ENCODE measurements around the gene PRR7. TPM values are rescaled to one million over a fixed set of nuclear protein-coding genes. Genes with fewer than 3 reads are reported as not detected.

The PRR7 gene
- total and polyA plus RNA-seq, 2 of the 13 experiments (the other 11 are each of a cell fraction or from before 2014, with no cell fraction given) = 4.8 to 5.0 TPM

DNA sequence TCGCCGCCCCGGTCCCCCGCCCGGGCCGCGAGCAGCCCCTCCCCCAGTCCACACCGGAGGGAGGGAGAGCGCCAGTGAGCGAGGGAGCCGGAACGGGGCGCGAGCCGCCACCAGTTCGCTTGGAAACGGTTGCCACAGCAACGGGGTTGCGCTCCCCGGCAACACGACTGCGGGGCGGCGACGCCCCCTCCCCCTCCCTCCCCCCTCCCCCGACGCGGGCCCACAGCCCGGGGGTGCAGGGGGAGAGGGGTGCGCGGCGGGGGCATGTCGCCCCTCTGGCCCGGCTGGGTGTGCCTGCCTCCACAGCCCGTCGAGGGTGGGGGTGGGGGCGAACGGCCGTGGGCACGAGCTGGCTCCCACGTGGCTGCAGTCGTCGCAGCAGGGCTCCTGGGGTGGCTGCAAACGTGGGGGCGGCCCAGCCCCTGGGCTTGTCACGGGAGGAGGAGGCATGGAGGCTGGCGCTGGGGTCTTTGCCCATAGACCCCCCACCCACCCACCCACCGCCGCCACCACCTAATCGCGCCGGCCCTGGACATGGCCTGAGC, 524 bp downstream of the PRR7 start (continued):
- TF ChIP-seq HMGA1 (CRISPR knock-in tag; conservative IDR thresholded peaks at IDR 0.05) (no peak), ZNF446 (CRISPR knock-in tag; IDR thresholded peaks at IDR 0.05) (0 out of 2 replicates have a peak, but pooled peaks have one; percentile 59), DMAP1 (CRISPR knock-in tag; IDR thresholded peaks at IDR 0.05) (no peak), SMAD3 (CRISPR knock-in tag; IDR thresholded peaks at IDR 0.05) (no peak), ZNF788 (CRISPR knock-in tag; IDR thresholded peaks at IDR 0.05; ENCODE audit: borderline replicate concordance) (no peak), ZNF678 (CRISPR knock-in tag; IDR thresholded peaks at IDR 0.05) (no peak), HDAC1 (CRISPR knock-in tag; IDR thresholded peaks at IDR 0.05) (peak; percentile 26; the same call in 1 of the 2 replicates), NFKBIZ (CRISPR knock-in tag; IDR thresholded peaks at IDR 0.05) (no peak), ZNF331 (CRISPR knock-in tag; IDR thresholded peaks at IDR 0.05) (no peak), ZNF263 (CRISPR knock-in tag; IDR thresholded peaks at IDR 0.05) (no peak), ZNF205 (CRISPR knock-in tag; IDR thresholded peaks at IDR 0.05) (no peak), ZBTB7A (CRISPR knock-in tag; IDR thresholded peaks at IDR 0.05) (no peak), KDM4B (CRISPR knock-in tag; IDR thresholded peaks at IDR 0.05) (no peak), PCBP1 (IDR thresholded peaks at IDR 0.05; ENCODE audit: borderline replicate concordance, low read depth, low read length) (peak; percentile 77; the same call in 1 of the 2 replicates), MTA3 (CRISPR knock-in tag; IDR thresholded peaks at IDR 0.05) (no peak), KIAA2018 (CRISPR knock-in tag; IDR thresholded peaks at IDR 0.05; ENCODE audit: borderline replicate concordance) (no peak), ZBTB49 (CRISPR knock-in tag; IDR thresholded peaks at IDR 0.05; ENCODE audit: borderline replicate concordance) (no peak), HNRNPK (IDR thresholded peaks at IDR 0.05; ENCODE audit: low read depth, low read length, poor library complexity, severe bottlenecking) (peak; percentile 83)
- TF ChIP-seq, protein P1, sequence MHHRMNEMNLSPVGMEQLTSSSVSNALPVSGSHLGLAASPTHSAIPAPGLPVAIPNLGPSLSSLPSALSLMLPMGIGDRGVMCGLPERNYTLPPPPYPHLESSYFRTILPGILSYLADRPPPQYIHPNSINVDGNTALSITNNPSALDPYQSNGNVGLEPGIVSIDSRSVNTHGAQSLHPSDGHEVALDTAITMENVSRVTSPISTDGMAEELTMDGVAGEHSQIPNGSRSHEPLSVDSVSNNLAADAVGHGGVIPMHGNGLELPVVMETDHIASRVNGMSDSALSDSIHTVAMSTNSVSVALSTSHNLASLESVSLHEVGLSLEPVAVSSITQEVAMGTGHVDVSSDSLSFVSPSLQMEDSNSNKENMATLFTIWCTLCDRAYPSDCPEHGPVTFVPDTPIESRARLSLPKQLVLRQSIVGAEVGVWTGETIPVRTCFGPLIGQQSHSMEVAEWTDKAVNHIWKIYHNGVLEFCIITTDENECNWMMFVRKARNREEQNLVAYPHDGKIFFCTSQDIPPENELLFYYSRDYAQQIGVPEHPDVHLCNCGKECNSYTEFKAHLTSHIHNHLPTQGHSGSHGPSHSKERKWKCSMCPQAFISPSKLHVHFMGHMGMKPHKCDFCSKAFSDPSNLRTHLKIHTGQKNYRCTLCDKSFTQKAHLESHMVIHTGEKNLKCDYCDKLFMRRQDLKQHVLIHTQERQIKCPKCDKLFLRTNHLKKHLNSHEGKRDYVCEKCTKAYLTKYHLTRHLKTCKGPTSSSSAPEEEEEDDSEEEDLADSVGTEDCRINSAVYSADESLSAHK (CRISPR knock-in tag; IDR thresholded peaks at IDR 0.05; ENCODE audit: borderline replicate concordance) = no peak

All from HepG2 (cell line).